SK-N-SH (cell line): Measurements from ENCODE around the gene DDI1. TPM values are rescaled to one million over a fixed set of nuclear protein-coding genes. Genes with fewer than 3 reads are reported as not detected.

Experiments used
- CTCF ChIA-PET: fragments of 300-600, 350-600 bp; formaldehyde crosslinking; extraction: SDS; loops from one replicate; lab custom pipeline; 2021; lab: Yijun Ruan, JAX
- POLR2A ChIA-PET: fragments of 350-600 bp; sonication (Branson Sonifier 250); formaldehyde crosslinking; extraction: SDS; loops from one replicate; lab custom pipeline; 2020; ENCODE audit warnings: antibody characterized with exemption, inconsistent platforms; lab: Yijun Ruan, JAX
- DNase-seq: peaks from one replicate; pipeline ENCODE4 v3.0.0; 2012
- H2AFZ ChIP-seq: fragments of 200-600 bp; sonication (generic); 2 replicates; pipeline ENCODE4 v1.8.1; 2016; ENCODE audit warnings: antibody characterized with exemption, mild to moderate bottlenecking, low read depth
- H3F3A ChIP-seq: fragments of 200-600 bp; sonication (generic); replicated peaks from 2 replicates; pipeline ENCODE3; 2016; ENCODE audit warnings: antibody characterized with exemption, mild to moderate bottlenecking; ENCODE audit not compliant: insufficient read depth
- H3K27ac ChIP-seq, 2 experiments: fragments of 200-500 bp in 1 of 2; fragments of 200-600 bp in 1 of 2; sonication (Bioruptor generic) in 1 of 2; sonication (generic), shearing (Covaris generic) in 1 of 2; 2 replicates each; pipeline versions ENCODE4 v1.5.1 to v1.6.1; 2014 to 2016; ENCODE audit warnings: low read depth in 2 of 2, inconsistent platforms in 1 of 2, low read length in 1 of 2, mild to moderate bottlenecking in 1 of 2, mixed read lengths in 1 of 2
- H3K27me3 ChIP-seq: fragments of 200-600 bp; sonication (generic), shearing (Covaris generic); 2 replicates; pipeline ENCODE4 v1.6.1; 2016; ENCODE audit warnings: mixed run types; ENCODE audit not compliant: insufficient read depth
- H3K36me3 ChIP-seq, 2 experiments: fragments of 200-500 bp in 1 of 2; fragments of 200-600 bp in 1 of 2; sonication (Bioruptor generic) in 1 of 2; sonication (generic) in 1 of 2; replicated peaks in 1 of 2; 2 replicates each; pipeline versions ENCODE3 to v1.5.1; 2014 to 2016; ENCODE audit warnings: low read length in 1 of 2, mild to moderate bottlenecking in 1 of 2; ENCODE audit not compliant: insufficient read depth in 2 of 2, control insufficient read depth in 1 of 2
- H3K4me1 ChIP-seq, 2 experiments: fragments of 200-500 bp in 1 of 2; fragments of 200-600 bp in 1 of 2; sonication (Bioruptor generic) in 1 of 2; sonication (generic), shearing (Covaris generic) in 1 of 2; 2 replicates each; pipeline versions ENCODE4 v1.5.1 to v1.6.1; 2014 to 2016; ENCODE audit warnings: low read depth in 1 of 2, low read length in 1 of 2, mixed run types in 1 of 2; ENCODE audit not compliant: insufficient read depth in 2 of 2, control insufficient read depth in 1 of 2
- H3K4me2 ChIP-seq: fragments of 200-600 bp; sonication (generic), shearing (Covaris generic); 2 replicates; pipeline ENCODE4 v1.6.1; 2017; ENCODE audit warnings: mixed run types
- H3K4me3 ChIP-seq, 2 experiments: fragments of 200-500 bp in 1 of 2; fragments of 200-600 bp in 1 of 2; sonication (Bioruptor generic) in 1 of 2; sonication (generic), shearing (Covaris generic) in 1 of 2; 2 replicates each; pipeline versions ENCODE4 v1.5.1 to v1.8.1; 2014 to 2016; ENCODE audit warnings: low read depth in 2 of 2, inconsistent platforms in 1 of 2, low read length in 1 of 2, mild to moderate bottlenecking in 1 of 2, mixed read lengths in 1 of 2, moderate library complexity in 1 of 2
- H3K79me2 ChIP-seq: fragments of 200-600 bp; sonication (generic); 2 replicates; pipeline ENCODE4 v1.8.1; 2017; ENCODE audit warnings: mild to moderate bottlenecking; ENCODE audit not compliant: insufficient read depth
- H3K9ac ChIP-seq: fragments of 200-600 bp; sonication (generic); 2 replicates; pipeline ENCODE4 v1.6.1; 2017; ENCODE audit warnings: mixed run types
- H3K9me2 ChIP-seq: fragments of 200-600 bp; sonication (generic); 2 replicates; pipeline ENCODE4 v1.6.1; 2017; ENCODE audit warnings: mixed run types
- H3K9me3 ChIP-seq: fragments of 200-600 bp; sonication (generic); 2 replicates; pipeline ENCODE4 v1.6.1; 2017; ENCODE audit warnings: mixed run types, mild to moderate bottlenecking, moderate library complexity
- H4K20me1 ChIP-seq: fragments of 200-600 bp; sonication (generic); 2 replicates; pipeline ENCODE4 v1.6.1; 2017; ENCODE audit warnings: mild to moderate bottlenecking, mixed run types; ENCODE audit not compliant: insufficient read depth
- CHD2 ChIP-seq: fragments of 150-350 bp; IDR thresholded peaks from 2 replicates; pipeline ENCODE4 v1.6.1; 2018; ENCODE audit warnings: low read length; ENCODE audit not compliant: partially characterized antibody
- EP300 ChIP-seq, 2 experiments: IDR thresholded peaks; 2 replicates each; pipeline versions ENCODE4 v1.4.0 to v1.6.1; 2012; ENCODE audit warnings: borderline replicate concordance in 1 of 2, low read depth in 1 of 2, low read length in 1 of 2
- EZH2phosphoT487 ChIP-seq: fragments of 200-600 bp; sonication (generic); IDR thresholded peaks from 2 replicates; pipeline ENCODE4 v1.6.1; 2017; ENCODE audit warnings: low read depth, mixed run types, mild to moderate bottlenecking, antibody characterized with exemption, moderate library complexity, borderline replicate concordance
- FOSL2 ChIP-seq: IDR thresholded peaks from 2 replicates; pipeline ENCODE4 v1.4.0; 2012; ENCODE audit warnings: low read depth, mild to moderate bottlenecking, moderate library complexity, borderline replicate concordance
- FOXJ3 ChIP-seq: sonication (generic); formaldehyde crosslinking; IDR thresholded peaks from 2 replicates; pipeline ENCODE4 v1.5.1; 2020; ENCODE audit warnings: mild to moderate bottlenecking, missing genetic modification reagents
- GATA2 ChIP-seq: sonication (generic); formaldehyde crosslinking; IDR thresholded peaks from 2 replicates; pipeline ENCODE4 v1.5.0; 2020; ENCODE audit warnings: mild to moderate bottlenecking, missing genetic modification reagents
- MXI1 ChIP-seq: IDR thresholded peaks from 2 replicates; pipeline ENCODE4 v1.6.1; 2012; ENCODE audit warnings: mild to moderate bottlenecking, low read depth, low read length, improper control_type of control experiment
- NRF1 ChIP-seq: IDR thresholded peaks from 2 replicates; pipeline ENCODE4 v1.6.1; 2012; ENCODE audit warnings: low read depth, mild to moderate bottlenecking, low read length
- RCOR1 ChIP-seq: fragments of 150-350 bp; IDR thresholded peaks from 2 replicates; pipeline ENCODE4 v1.6.1; 2017; ENCODE audit warnings: antibody characterized with exemption, low read length
- SIN3A ChIP-seq: IDR thresholded peaks from 2 replicates; pipeline ENCODE4 v1.6.1; 2012; ENCODE audit warnings: low read depth, mild to moderate bottlenecking, low read length, moderate library complexity, borderline replicate concordance
- SMC3 ChIP-seq: IDR thresholded peaks from 2 replicates; pipeline ENCODE4 v1.6.1; 2012; ENCODE audit warnings: low read depth, low read length, improper control_type of control experiment
- TAF1 ChIP-seq: IDR thresholded peaks from 2 replicates; pipeline ENCODE4 v1.6.1; 2012; ENCODE audit warnings: low read depth, mild to moderate bottlenecking, low read length, moderate library complexity, borderline replicate concordance
- TCF12 ChIP-seq: IDR thresholded peaks from 2 replicates; pipeline ENCODE4 v1.4.0; 2012
- YY1 ChIP-seq: IDR thresholded peaks from 2 replicates; pipeline ENCODE4 v1.4.0; 2012; ENCODE audit warnings: low read depth, mild to moderate bottlenecking
- whole genome bisulfite sequencing: methylation state at CpG from one replicate; pipeline ENCODE4 v1.1.6; 2017; ENCODE audit warnings: low lambda C conversion rate; 5-methylcytosine and 5-hydroxymethylcytosine counted together
- polyA plus RNA-seq, 3 experiments: library from polyadenylated mRNA; depleted of rRNA; stranded (reverse); fragments of >200 nt; gene quantifications; 2 replicates each; pipeline ENCODE4 v1.2.3, GENCODE V29; 2012
- TF ChIP-seq, protein P1 (sequence below): fragments of 150-350 bp; IDR thresholded peaks from 2 replicates; pipeline ENCODE4 v1.6.1; 2016; ENCODE audit warnings: mild to moderate bottlenecking, low read depth, low read length
- TF ChIP-seq, protein P2 (sequence below): IDR thresholded peaks from 2 replicates; pipeline ENCODE4 v1.4.0; 2012; ENCODE audit warnings: low read depth
- TF ChIP-seq, protein P3 (sequence below): IDR thresholded peaks from 2 replicates; pipeline ENCODE4 v1.6.1; 2012; ENCODE audit warnings: mild to moderate bottlenecking, low read depth, low read length, moderate library complexity
- TF ChIP-seq, protein P4 (sequence below): IDR thresholded peaks from 2 replicates; pipeline ENCODE4 v1.4.0; 2012; ENCODE audit warnings: low read depth, borderline replicate concordance
- TF ChIP-seq, protein P5 (sequence below): IDR thresholded peaks from 2 replicates; pipeline ENCODE4; 2012

DDI1 gene
- polyA plus RNA-seq, 1 of the 3 experiments (the other 2 are of a cell fraction), result not detected

DNA sequence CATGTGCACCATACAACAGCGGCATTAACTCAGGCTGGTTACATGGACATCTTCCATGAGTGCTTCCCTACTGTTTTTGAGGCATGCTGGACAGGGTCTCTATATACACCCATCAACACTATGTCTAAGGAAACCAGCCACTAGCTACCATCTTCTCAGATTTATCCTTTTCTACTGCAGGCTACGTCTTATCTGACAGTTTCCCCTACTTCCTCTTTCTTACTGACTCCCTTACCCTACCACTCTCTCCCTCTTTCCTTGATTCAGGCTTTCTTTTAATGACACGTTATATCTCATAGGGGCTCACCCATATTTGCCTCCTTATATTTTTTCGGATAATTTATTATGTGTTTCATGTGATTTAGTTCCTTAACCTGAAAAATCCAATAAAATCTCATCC is 41.8 kb downstream of the DDI1 start:
- H3F3A ChIP-seq, result no peaks in the 10 kb centered on the region
- no peaks in the 10 kb centered on the region for H3K9me3 ChIP-seq
- H4K20me1 ChIP-seq, result no peaks in the 10 kb centered on the region
- H3K4me1 ChIP-seq, result no peaks in the 10 kb centered on the region
- H3K9me2 ChIP-seq, result no peaks in the 10 kb centered on the region
- no peak overlapping the region for H3K9ac ChIP-seq
- WGBS, result 90% methylated on average over 4 of the region's 4 CpGs
- TF ChIP-seq, protein P1, sequence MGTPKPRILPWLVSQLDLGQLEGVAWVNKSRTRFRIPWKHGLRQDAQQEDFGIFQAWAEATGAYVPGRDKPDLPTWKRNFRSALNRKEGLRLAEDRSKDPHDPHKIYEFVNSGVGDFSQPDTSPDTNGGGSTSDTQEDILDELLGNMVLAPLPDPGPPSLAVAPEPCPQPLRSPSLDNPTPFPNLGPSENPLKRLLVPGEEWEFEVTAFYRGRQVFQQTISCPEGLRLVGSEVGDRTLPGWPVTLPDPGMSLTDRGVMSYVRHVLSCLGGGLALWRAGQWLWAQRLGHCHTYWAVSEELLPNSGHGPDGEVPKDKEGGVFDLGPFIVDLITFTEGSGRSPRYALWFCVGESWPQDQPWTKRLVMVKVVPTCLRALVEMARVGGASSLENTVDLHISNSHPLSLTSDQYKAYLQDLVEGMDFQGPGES, result no peak
- TF ChIP-seq MXI1 (no peak), CHD2 (no peak), SMC3 (no peak), NRF1 (no peak), EP300 (IDR thresholded peaks at IDR 0.05; ENCODE audit: borderline replicate concordance in 1 of 2, low read depth in 1 of 2, low read length in 1 of 2) (no peak), FOSL2 (no peak), FOXJ3 (no peak), YY1 (no peak), RCOR1 (no peak)
- TF ChIP-seq, protein P2, sequence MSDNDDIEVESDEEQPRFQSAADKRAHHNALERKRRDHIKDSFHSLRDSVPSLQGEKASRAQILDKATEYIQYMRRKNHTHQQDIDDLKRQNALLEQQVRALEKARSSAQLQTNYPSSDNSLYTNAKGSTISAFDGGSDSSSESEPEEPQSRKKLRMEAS, result no peak
- TF ChIP-seq, protein P3, sequence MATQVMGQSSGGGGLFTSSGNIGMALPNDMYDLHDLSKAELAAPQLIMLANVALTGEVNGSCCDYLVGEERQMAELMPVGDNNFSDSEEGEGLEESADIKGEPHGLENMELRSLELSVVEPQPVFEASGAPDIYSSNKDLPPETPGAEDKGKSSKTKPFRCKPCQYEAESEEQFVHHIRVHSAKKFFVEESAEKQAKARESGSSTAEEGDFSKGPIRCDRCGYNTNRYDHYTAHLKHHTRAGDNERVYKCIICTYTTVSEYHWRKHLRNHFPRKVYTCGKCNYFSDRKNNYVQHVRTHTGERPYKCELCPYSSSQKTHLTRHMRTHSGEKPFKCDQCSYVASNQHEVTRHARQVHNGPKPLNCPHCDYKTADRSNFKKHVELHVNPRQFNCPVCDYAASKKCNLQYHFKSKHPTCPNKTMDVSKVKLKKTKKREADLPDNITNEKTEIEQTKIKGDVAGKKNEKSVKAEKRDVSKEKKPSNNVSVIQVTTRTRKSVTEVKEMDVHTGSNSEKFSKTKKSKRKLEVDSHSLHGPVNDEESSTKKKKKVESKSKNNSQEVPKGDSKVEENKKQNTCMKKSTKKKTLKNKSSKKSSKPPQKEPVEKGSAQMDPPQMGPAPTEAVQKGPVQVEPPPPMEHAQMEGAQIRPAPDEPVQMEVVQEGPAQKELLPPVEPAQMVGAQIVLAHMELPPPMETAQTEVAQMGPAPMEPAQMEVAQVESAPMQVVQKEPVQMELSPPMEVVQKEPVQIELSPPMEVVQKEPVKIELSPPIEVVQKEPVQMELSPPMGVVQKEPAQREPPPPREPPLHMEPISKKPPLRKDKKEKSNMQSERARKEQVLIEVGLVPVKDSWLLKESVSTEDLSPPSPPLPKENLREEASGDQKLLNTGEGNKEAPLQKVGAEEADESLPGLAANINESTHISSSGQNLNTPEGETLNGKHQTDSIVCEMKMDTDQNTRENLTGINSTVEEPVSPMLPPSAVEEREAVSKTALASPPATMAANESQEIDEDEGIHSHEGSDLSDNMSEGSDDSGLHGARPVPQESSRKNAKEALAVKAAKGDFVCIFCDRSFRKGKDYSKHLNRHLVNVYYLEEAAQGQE, result no peak
- TF ChIP-seq, protein P4, sequence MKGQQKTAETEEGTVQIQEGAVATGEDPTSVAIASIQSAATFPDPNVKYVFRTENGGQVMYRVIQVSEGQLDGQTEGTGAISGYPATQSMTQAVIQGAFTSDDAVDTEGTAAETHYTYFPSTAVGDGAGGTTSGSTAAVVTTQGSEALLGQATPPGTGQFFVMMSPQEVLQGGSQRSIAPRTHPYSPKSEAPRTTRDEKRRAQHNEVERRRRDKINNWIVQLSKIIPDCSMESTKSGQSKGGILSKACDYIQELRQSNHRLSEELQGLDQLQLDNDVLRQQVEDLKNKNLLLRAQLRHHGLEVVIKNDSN, result no peak
- no peaks in the 10 kb centered on the region for H3K79me2 ChIP-seq
- no peak overlapping the region for H3K4me3 ChIP-seq
- no peak overlapping the region for H3K4me2 ChIP-seq
- H3K36me3 ChIP-seq, result no peaks in the 10 kb centered on the region
- ChIA-PET POLR2A (no interaction called here), CTCF (no interaction called here)
- H3K27ac ChIP-seq, result no peak overlapping the region
- no peak overlapping the region for H2AFZ ChIP-seq
- DNase-seq, result no peak
- no peaks in the 10 kb centered on the region for H3K27me3 ChIP-seq

DNA sequence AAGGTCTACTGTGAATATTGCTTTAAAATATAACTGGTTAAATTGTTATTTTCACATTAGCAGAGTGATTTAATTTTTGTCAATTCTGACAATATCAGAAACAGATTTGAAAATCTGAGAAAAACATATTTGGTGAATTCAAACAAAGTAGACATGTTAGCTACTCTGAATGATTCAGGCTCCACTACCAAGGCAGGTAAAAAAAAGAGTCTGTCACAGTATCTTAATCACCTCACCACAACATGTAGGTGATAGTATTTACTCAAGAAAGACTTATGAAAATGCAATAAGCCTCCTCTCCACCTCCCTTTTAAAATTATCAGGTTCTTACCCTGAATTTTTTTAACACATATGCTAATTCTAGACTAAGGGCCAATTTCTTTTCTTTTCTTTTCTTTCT is 42.6 kb downstream of the DDI1 start:
- no peaks in the 10 kb centered on the region for H3K9me3 ChIP-seq
- no peak overlapping the region for H3K9ac ChIP-seq
- H3K4me3 ChIP-seq, result no peak overlapping the region
- H4K20me1 ChIP-seq, result no peaks in the 10 kb centered on the region
- no peak for DNase-seq
- no peaks in the 10 kb centered on the region for H3K9me2 ChIP-seq
- no peaks in the 10 kb centered on the region for H3K27me3 ChIP-seq
- H3K4me1 ChIP-seq, result no peaks in the 10 kb centered on the region
- no peaks in the 10 kb centered on the region for H3K79me2 ChIP-seq
- POLR2A ChIA-PET, result no interaction called here
- H2AFZ ChIP-seq, result no peak overlapping the region
- H3K27ac ChIP-seq, result no peak overlapping the region
- CTCF ChIA-PET, result no interaction called here
- TF ChIP-seq CHD2 (no peak), NRF1 (no peak), GATA2 (CRISPR knock-in tag) (no peak), YY1 (no peak), EZH2phosphoT487 (no peak), TCF12 (no peak), SIN3A (no peak), TAF1 (no peak)
- TF ChIP-seq, protein P5, sequence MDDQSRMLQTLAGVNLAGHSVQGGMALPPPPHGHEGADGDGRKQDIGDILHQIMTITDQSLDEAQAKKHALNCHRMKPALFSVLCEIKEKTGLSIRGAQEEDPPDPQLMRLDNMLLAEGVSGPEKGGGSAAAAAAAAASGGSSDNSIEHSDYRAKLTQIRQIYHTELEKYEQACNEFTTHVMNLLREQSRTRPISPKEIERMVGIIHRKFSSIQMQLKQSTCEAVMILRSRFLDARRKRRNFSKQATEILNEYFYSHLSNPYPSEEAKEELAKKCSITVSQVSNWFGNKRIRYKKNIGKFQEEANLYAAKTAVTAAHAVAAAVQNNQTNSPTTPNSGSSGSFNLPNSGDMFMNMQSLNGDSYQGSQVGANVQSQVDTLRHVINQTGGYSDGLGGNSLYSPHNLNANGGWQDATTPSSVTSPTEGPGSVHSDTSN, result no peak
- H3K4me2 ChIP-seq, result no peak overlapping the region
- H3K36me3 ChIP-seq, result no peaks in the 10 kb centered on the region
- no peaks in the 10 kb centered on the region for H3F3A ChIP-seq
